Activated CD8-positive, alpha-beta T cell treated with anti-CD3 and anti-CD28 coated beads, Interleukin-2, amount 10 ng/mL, durations not matched to agents 7 days and 5 days (primary cell): ENCODE results near the gene AMPH. TPM values are rescaled to one million over a fixed set of nuclear protein-coding genes. Genes with fewer than 3 reads are reported as not detected.
"Not testable (repeated sequence)": the region's sequence is repeated elsewhere in the genome, so short reads cannot be mapped to it uniquely, and the experiment has no call there.

ENCODE experiments used
- ATAC-seq: fragments of 150-1000 bp; cut with Tn5 transposase; one replicate; pipeline ENCODE4 v1.10.0; 2021; ENCODE audit warnings: moderate library complexity
- CTCF ChIA-PET: fragments of 350-600 bp; sonication (Branson Sonifier 250); formaldehyde crosslinking; loops from one replicate; lab custom pipeline; 2021; ENCODE audit warnings: antibody characterized with exemption; lab: Charles Lee
- POLR2A ChIA-PET: fragments of 350-600 bp; sonication (Branson Sonifier 250); formaldehyde crosslinking; loops from one replicate; lab custom pipeline; 2021; ENCODE audit warnings: antibody characterized with exemption; lab: Charles Lee
- DNase-seq: peaks from one replicate; pipeline ENCODE4 v3.0.0-alpha.2; 2020
- H3K27ac Mint-ChIP-seq: one replicate; pipeline ENCODE4 v1.8.0; 2021; ENCODE audit warnings: mild to moderate bottlenecking, mixed read lengths
- H3K27me3 Mint-ChIP-seq: one replicate; pipeline ENCODE4 v1.8.0; 2021; ENCODE audit warnings: low read depth, mixed read lengths
- H3K36me3 Mint-ChIP-seq: one replicate; pipeline ENCODE4 v1.8.0; 2021; ENCODE audit warnings: low read depth, mixed read lengths
- H3K4me1 Mint-ChIP-seq: one replicate; pipeline ENCODE4 v1.8.0; 2021; ENCODE audit warnings: low read depth, mixed read lengths
- H3K4me3 Mint-ChIP-seq: one replicate; pipeline ENCODE4 v1.8.0; 2021; ENCODE audit warnings: mild to moderate bottlenecking, mixed read lengths
- H3K9me3 Mint-ChIP-seq: one replicate; pipeline ENCODE4 v1.8.0; 2022; ENCODE audit warnings: mixed read lengths; ENCODE audit not compliant: insufficient read depth
- total RNA-seq, 2 experiments: library from RNA; stranded (reverse); gene quantifications; one replicate each; pipeline ENCODE4 v1.2.3, GENCODE V29; 2021

Gene AMPH
- total RNA-seq, 2 experiments from 2014 or later, result not detected

- Mint-ChIP-seq H3K4me1 (peaks cover 54% of the 10 kb centered on the region), H3K4me3 (peak overlapping the region; percentile 77), H3K36me3 (peaks cover 20% of the 10 kb centered on the region), H3K27ac (peak overlapping the region; percentile 84)
- H3K27me3 Mint-ChIP-seq, ATAC-seq, H3K9me3 Mint-ChIP-seq, DNase-seq, POLR2A ChIA-PET: not testable (repeated sequence)
- CTCF ChIA-PET, result interaction anchor here (0.9 to 7.0 kb wide), 4 partner anchors 17 to 124 kb away, joined by 3 to 102 read pairs (median 18); no protein-coding TSS in a partner anchor
These were observed 289.0 kb downstream of the AMPH start for GRCh38 chr7:38342135-38342534.

DNA sequence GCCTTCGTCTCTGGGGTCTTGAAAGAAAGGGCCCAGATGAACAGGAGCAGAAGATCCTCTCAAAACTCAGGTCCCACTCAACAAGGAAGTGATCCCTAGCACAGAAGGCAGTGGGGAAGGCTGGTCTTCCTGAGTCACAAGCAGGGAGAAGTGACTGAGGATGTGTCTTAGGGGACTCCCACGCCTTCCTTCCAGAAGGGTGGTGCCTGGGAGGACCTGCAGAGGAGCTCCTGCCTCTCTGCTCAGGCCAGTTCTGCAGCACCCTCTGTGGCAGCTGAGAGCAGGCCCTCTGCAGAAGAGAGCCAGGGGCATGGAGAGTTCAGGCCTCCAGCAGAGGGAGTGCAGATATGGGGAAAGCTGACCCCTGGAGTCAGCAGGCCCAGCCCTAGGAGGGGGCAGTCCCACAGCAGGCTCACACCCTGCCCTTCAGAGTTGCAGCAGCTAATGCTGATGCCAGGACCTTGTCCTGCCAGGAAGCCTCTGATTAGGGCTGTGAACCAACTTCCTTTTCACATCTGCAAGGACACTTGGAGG, 289.9 kb downstream of the AMPH start:
- H3K9me3 Mint-ChIP-seq, POLR2A ChIA-PET, H3K27me3 Mint-ChIP-seq: not testable (repeated sequence)
- H3K4me1 Mint-ChIP-seq, result peaks cover 57% of the 10 kb centered on the region
- H3K4me3 Mint-ChIP-seq, result peak overlapping the region; percentile 77
- ATAC-seq, result peak; percentile 48
- peak; percentile 48 for DNase-seq
- H3K27ac Mint-ChIP-seq, result peak overlapping the region; percentile 91
- CTCF ChIA-PET, result interaction anchor here (0.6 to 7.0 kb wide), 13 partner anchors 9 to 976 kb away, joined by 3 to 102 read pairs (median 7); no protein-coding TSS in a partner anchor
- H3K36me3 Mint-ChIP-seq, result peaks cover 17% of the 10 kb centered on the region

GRCh38 chr7:38339953-38340819, 291.0 kb downstream of the AMPH start:
- DNase-seq, result peak; percentile 44

DNA sequence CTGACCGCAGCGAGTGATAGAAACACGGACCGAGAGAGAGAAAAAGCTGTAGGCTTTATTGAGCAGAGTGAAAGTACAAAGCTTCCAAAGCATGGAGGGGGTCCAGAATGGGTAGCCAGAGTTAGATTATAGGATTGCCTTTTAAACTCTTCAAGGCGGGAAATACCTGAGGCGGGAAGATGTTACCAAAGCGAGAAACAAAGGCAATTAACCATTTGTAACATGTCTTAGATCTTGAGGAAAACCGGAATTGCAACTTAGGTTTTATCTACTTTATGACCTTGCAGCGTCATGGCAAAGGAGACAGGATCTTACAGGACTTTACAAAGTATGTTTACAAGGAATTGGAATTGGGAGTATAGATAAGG, 295.0 kb downstream of the AMPH start:
- ATAC-seq, H3K9me3 Mint-ChIP-seq, DNase-seq, H3K27me3 Mint-ChIP-seq, H3K36me3 Mint-ChIP-seq: not testable (repeated sequence)
- peak overlapping the region; percentile 84 for H3K4me3 Mint-ChIP-seq
- ChIA-PET CTCF (interaction anchor here (0.8 to 6.0 kb wide), 42 partner anchors 9 to 1278 kb away, joined by 3 to 318 read pairs (median 5); no protein-coding TSS in a partner anchor), POLR2A (interaction anchor here (0.7 to 2.4 kb wide), 3 partner anchors 60 to 120 kb away, joined by 3 to 13 read pairs (median 5); no protein-coding TSS in a partner anchor)
- H3K4me1 Mint-ChIP-seq, result peaks cover 58% of the 10 kb centered on the region
- H3K27ac Mint-ChIP-seq, result peak overlapping the region; percentile 83

More at GRCh38 chr7:38339953-38340819, 291.0 kb downstream of the AMPH start:
- ATAC-seq, result peak; percentile 67
- Mint-ChIP-seq H3K4me1 (peaks cover 58% of the 10 kb centered on the region), H3K27ac (peak overlapping the region; percentile 91), H3K4me3 (peak overlapping the region; percentile 77), H3K9me3 (no peaks in the 10 kb centered on the region), H3K27me3 (no peaks in the 10 kb centered on the region), H3K36me3 (peaks cover 15% of the 10 kb centered on the region)
- CTCF ChIA-PET, result interaction anchor here (0.9 to 7.0 kb wide), 12 partner anchors 9 to 122 kb away, joined by 3 to 102 read pairs (median 7); no protein-coding TSS in a partner anchor
- POLR2A ChIA-PET, result no interaction called here

DNA sequence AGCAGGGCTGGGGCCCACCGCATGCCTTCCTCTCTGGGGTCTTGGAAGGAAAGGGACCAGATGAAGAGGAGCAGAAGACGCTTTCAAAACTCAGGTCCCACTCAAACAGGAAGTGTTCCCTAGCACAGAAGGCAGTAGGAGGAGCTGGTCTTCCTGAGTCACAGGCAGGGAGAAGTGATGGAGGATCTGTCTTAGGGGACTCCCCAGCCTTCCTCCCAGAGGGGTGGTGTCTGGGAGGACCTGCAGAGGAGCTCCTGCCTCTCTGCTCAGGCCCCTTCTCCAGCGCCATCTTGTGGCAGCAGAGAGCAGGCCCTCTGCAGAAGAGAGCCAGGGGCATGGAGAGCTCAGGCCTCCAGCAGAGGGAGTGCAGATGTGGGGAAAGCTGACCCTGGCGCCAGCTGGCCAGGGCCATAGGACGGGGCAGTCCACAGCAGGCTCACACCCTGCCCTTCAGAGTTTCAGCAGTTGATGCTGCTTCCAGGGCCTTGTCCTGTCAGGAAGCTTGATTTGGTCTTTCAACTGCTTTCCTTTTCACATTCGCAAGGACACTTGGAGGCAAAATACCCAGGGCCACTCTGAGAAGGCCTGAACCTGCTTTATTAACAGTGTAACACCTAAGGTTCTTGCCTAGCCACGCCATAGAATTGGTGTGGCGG, 295.6 kb downstream of the AMPH start:
- POLR2A ChIA-PET, result interaction anchor here (0.7 to 2.4 kb wide), 3 partner anchors 60 to 120 kb away, joined by 3 to 13 read pairs (median 5); no protein-coding TSS in a partner anchor
- ATAC-seq, result peak; percentile 89
- Mint-ChIP-seq H3K27me3 (no peaks in the 10 kb centered on the region), H3K27ac (peak overlapping the region; percentile 83), H3K36me3 (peaks cover 9% of the 10 kb centered on the region), H3K9me3 (no peaks in the 10 kb centered on the region), H3K4me1 (peaks cover 58% of the 10 kb centered on the region), H3K4me3 (peak overlapping the region; percentile 84)
- peak; percentile 90 for DNase-seq
- CTCF ChIA-PET, result interaction anchor here (0.6 to 6.0 kb wide), 43 partner anchors 9 to 1278 kb away, joined by 3 to 318 read pairs (median 5); no protein-coding TSS in a partner anchor

- H3K4me1 Mint-ChIP-seq, result peaks cover 58% of the 10 kb centered on the region
These were observed 296.1 kb downstream of the AMPH start for GRCh38 chr7:38335128-38335491.

DNA sequence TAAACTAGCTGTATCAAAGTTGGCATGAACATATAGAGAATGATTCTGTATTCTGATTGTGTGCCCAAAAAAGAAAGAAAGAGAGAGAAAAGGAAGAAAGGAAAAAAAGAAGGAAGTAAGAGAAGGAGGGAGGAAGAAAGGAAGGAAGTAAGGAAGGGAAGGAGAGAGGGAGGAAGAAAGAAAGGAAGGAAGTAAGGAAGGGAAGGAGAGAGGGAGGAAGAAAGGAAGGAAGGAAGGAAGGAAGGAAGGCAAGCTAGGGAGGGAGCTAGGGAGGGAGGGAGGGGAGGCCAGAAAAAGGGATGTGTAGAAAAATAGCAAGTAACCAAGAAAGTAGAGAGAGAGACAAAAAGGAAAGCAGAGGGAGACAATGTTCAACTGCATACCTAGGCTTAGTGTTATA, 297.0 kb downstream of the AMPH start:
- Mint-ChIP-seq H3K36me3 (peaks cover 13% of the 10 kb centered on the region), H3K27me3 (no peaks in the 10 kb centered on the region), H3K27ac (peak overlapping the region; percentile 36), H3K9me3 (no peaks in the 10 kb centered on the region), H3K4me1 (peaks cover 61% of the 10 kb centered on the region), H3K4me3 (peak overlapping the region; percentile 84)
- ChIA-PET CTCF (interaction anchor here (1.1 to 6.0 kb wide), 10 partner anchors 11 to 226 kb away, joined by 4 to 318 read pairs (median 46); no protein-coding TSS in a partner anchor), POLR2A (interaction anchor here (0.9 to 2.4 kb wide), 2 partner anchors 112 to 118 kb away, joined by 3 to 13 read pairs; no protein-coding TSS in a partner anchor)
- no peak for DNase-seq
- no peak for ATAC-seq

More at GRCh38 chr7:38335128-38335491, 296.1 kb downstream of the AMPH start:
- DNase-seq, result no peak
- H3K27me3 Mint-ChIP-seq, result no peaks in the 10 kb centered on the region
- peak overlapping the region; percentile 84 for H3K4me3 Mint-ChIP-seq
- peaks cover 10% of the 10 kb centered on the region for H3K36me3 Mint-ChIP-seq
- H3K9me3 Mint-ChIP-seq, result no peaks in the 10 kb centered on the region
- ChIA-PET CTCF (interaction anchor here (0.6 to 6.0 kb wide), 41 partner anchors 8 to 230 kb away, joined by 3 to 318 read pairs (median 5); no protein-coding TSS in a partner anchor), POLR2A (interaction anchor here (0.7 to 2.4 kb wide), 4 partner anchors 85 to 119 kb away, joined by 3 to 13 read pairs (median 4); no protein-coding TSS in a partner anchor)
- H3K27ac Mint-ChIP-seq, result peak overlapping the region; percentile 83
- no peak for ATAC-seq
